Psoas muscle (tissue), 8 donors: ENCODE measurements around the gene ZMIZ1. TPM values are rescaled to one million over a fixed set of nuclear protein-coding genes. Genes with fewer than 3 reads are reported as not detected.
A peak's percentile ranks its signal among the peaks of the same experiment; 100 is the strongest.

Source experiments
- ATAC-seq, 4 donors: fragments of 200-7000 bp; cut with Tn5 transposase; one replicate each; pipeline ENCODE4 v1.9.1; 2020; ENCODE audit warnings: moderate library complexity in 3 of 4, mild to moderate bottlenecking in 2 of 4
- DNase-seq, 2 donors: peaks; one replicate each; pipeline ENCODE4 v3.0.0-alpha.2; 2020
- H3K27ac ChIP-seq: fragments of 200-600 bp; one replicate; pipeline ENCODE4 v1.8.0; 2022
- H3K27me3 ChIP-seq, 3 donors: fragments of 200-600 bp in 1 of 3; one replicate each; pipeline versions ENCODE4 v1.6.1 to v1.8.0; 2013 to 2022; ENCODE audit warnings: low read length in 2 of 3, mild to moderate bottlenecking in 2 of 3, moderate library complexity in 1 of 3; ENCODE audit not compliant: insufficient read depth in 3 of 3
- H3K36me3 ChIP-seq, 2 donors: fragments of 200-600 bp in 1 of 2; one replicate each; pipeline versions ENCODE4 v1.6.1 to v1.8.0; 2013 to 2022; ENCODE audit warnings: low read depth in 1 of 2, mild to moderate bottlenecking in 1 of 2, moderate library complexity in 1 of 2; ENCODE audit not compliant: insufficient read depth in 1 of 2
- H3K4me1 ChIP-seq: fragments of 200-600 bp; one replicate; pipeline ENCODE4 v1.8.0; 2022
- H3K4me3 ChIP-seq: fragments of 200-600 bp; one replicate; pipeline ENCODE4 v1.8.0; 2022; ENCODE audit warnings: mild to moderate bottlenecking
- H3K9me3 ChIP-seq: fragments of 200-600 bp; one replicate; pipeline ENCODE4 v1.8.0; 2022
- WGBS, 3 donors: extraction: QIAGEN DNeasy Blood & Tissue Kit; methylation state at CpG; one replicate each; pipeline versions ENCODE4 v1.1.6 to v1.1.7; 2013; 5-methylcytosine and 5-hydroxymethylcytosine counted together
- intact Hi-C, 2 donors: fragments of 100-400 bp; cut with DNase I; formaldehyde crosslinking; loops; one replicate each; pipeline versions ENCODE4 v1.11.0 to v1.14.2; 2022
- polyA plus RNA-seq, 3 donors: library from polyadenylated mRNA; stranded (reverse); fragments of 200-250 nt; gene quantifications; one replicate each; pipeline ENCODE4 v1.2.3, GENCODE V29; 2013
- total RNA-seq, 4 donors: library from RNA; stranded (reverse); fragmentation: NEBNext Ultra II Directional in 2 of 4; extraction: Animal tissue kit (Norgen Biotek cat#: 25700) in 2 of 4; gene quantifications; one replicate each; pipeline versions ENCODE4 v1.2.1 to v1.2.4, GENCODE V29; 2021 to 2023
- TF ChIP-seq, protein P1 (sequence below): fragments of 200-600 bp; IDR thresholded peaks from one replicate; pipeline ENCODE4 v1.8.0; 2022; ENCODE audit warnings: antibody characterized with exemption
- donor health status: healthy with polysubstance abuse.
- donor health status: DM: no; HTN: no; CAD: no; lungs with moderate emphysema.
- donor health status: Bipolar disorder and iron deficiency.
- donor health status: healthy.
- donor health status: DM: yes; HTN: yes; CAD: no.
- donor health status: DM: no; HTN: no; CAD: no.
- donor health status: DM: no; HTN: no; CAD: no.
- donor health status: DM: yes; HTN: yes; CAD: no.

Gene ZMIZ1
- total and polyA plus RNA-seq, 7 donors = 10.4 to 37.6 (median 30.0) TPM

DNA sequence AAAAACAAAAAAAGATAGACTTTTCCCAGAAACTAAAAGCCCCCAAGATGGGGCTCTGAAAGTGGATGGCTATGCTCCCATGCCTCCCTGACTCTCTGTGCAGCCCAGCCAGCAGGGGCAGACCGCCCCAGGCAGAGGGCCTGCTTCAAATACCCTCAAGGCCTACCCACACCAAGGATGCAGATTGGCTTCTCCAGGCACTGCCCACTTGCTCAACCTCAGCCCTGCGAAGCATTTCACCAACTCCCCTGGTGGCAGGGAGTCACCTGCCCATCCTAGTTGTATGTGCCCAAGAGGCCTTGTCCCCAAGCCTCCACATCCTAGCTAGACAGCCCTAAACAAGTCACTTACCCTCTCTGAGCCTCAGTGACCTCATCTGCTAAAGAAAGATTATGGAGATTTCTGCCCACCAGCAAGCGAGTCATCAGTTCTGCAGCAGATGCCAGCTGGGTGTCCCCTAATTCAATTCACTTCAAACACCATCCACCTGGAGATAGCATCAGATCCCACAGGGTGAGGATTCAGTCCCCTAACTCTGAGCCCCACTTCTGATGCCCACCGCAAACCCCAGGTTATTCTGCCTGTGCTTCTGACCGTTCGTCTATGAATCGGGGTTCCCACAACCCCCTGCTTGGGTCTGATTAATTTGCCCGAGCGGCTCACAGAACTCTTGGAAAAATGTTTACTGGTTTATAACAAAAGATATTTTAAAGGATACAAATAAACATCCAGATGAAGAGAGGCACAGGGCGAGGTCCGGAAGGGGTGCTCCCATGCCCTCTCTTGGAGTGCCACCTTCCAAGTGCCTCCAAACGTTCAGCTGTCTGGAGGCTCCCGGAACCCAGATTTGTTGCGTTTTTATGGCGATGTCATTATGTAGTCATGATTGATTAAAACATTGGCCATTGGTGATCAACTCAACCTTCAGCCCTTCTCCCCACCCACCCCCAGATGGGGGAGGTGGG is 18.6 kb upstream of the ZMIZ1 start:
- ATAC-seq (no peak), DNase-seq (peak in 1 of 2 donors; percentile 6)
- Histone ChIP-seq H3K27me3 (no peaks in the 10 kb centered on the region), H3K4me1 (peaks cover 4% of the 10 kb centered on the region), H3K36me3 (no peaks in the 10 kb centered on the region), H3K27ac (no peak overlapping the region), H3K4me3 (no peak overlapping the region), H3K9me3 (no peaks in the 10 kb centered on the region)
- TF ChIP-seq, protein P1, sequence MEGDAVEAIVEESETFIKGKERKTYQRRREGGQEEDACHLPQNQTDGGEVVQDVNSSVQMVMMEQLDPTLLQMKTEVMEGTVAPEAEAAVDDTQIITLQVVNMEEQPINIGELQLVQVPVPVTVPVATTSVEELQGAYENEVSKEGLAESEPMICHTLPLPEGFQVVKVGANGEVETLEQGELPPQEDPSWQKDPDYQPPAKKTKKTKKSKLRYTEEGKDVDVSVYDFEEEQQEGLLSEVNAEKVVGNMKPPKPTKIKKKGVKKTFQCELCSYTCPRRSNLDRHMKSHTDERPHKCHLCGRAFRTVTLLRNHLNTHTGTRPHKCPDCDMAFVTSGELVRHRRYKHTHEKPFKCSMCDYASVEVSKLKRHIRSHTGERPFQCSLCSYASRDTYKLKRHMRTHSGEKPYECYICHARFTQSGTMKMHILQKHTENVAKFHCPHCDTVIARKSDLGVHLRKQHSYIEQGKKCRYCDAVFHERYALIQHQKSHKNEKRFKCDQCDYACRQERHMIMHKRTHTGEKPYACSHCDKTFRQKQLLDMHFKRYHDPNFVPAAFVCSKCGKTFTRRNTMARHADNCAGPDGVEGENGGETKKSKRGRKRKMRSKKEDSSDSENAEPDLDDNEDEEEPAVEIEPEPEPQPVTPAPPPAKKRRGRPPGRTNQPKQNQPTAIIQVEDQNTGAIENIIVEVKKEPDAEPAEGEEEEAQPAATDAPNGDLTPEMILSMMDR = no peak
- WGBS, 3 donors = 83 to 96% (median 95%) methylated on average over 15 of the region's 15 CpGs
- intact Hi-C loops = no loop called here

DNA sequence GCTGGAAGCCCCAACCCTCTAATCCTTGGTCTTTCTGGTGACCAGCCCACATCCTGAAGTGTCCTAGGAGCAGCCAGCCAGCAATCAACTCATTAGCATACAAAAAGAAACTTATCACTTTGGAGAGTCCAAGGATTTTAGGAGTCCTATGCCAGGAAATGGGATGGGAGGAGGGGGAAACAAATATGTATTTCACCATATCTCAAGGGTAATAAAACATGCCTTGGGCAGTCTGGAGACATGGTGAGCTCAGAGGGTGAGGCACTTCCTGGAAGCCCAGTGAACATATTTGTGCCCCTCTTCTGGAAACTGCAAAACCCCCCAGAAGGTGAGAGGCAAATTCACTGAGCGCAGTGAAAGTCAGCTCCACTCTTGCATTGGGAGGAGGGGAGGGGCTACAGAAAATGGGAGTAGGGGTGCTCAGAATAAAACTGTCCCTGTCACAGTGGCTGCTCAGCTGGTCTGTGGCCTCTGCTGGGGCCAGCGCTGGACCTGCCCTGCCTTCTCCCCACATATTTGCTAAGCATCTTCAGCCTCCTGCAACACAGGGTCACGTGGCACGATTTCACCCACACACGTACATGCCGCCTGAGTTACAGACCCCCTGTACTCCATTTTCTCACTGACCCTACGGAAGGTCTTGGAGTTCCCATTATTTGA is 17.7 kb upstream of the ZMIZ1 start:
- DNase-seq (peak in 1 of 2 donors; percentile 51), ATAC-seq (no peak)
- Histone ChIP-seq H3K4me3 (no peak overlapping the region), H3K4me1 (peaks cover 4% of the 10 kb centered on the region), H3K27me3 (no peaks in the 10 kb centered on the region), H3K9me3 (no peaks in the 10 kb centered on the region), H3K27ac (no peak overlapping the region), H3K36me3 (no peaks in the 10 kb centered on the region)
- WGBS, 3 donors = 84 to 94% (median 85%) methylated on average over 7 of the region's 7 CpGs
- intact Hi-C loops = no loop called here
- TF ChIP-seq, protein P1 = no peak

DNA sequence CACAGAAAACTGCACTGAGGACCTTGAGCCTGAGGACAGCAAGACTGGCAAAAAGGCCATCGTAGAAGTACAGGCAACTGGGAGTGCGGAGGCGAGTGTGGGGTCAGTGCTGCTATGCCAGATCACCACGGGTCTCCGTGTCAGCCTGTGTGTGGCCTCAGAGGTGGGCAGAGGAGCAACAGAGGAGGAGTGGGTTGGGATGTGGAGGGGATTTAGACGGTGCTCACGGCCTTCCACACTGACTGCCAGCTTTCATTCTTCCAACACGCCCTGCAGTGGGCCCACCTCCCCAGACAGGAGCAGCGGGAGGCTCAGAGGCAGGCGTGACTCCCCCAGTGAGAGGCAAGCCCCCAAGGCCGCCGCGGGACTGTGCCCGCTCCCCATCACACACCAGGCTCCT is 17.0 kb upstream of the ZMIZ1 start:
- H3K4me3 ChIP-seq = no peak overlapping the region
- no peak for ATAC-seq
- no peaks in the 10 kb centered on the region for H3K27me3 ChIP-seq
- 86 to 87% (median 86%) methylated on average over 13 to 14 of the region's 14 CpGs for WGBS, 3 donors
- peaks cover 4% of the 10 kb centered on the region for H3K4me1 ChIP-seq
- TF ChIP-seq, protein P1 = no peak
- no peaks in the 10 kb centered on the region for H3K9me3 ChIP-seq
- intact Hi-C loops = no loop called here
- H3K27ac ChIP-seq = no peak overlapping the region
- no peaks in the 10 kb centered on the region for H3K36me3 ChIP-seq
- DNase-seq = peak; percentile 8 to 47

DNA sequence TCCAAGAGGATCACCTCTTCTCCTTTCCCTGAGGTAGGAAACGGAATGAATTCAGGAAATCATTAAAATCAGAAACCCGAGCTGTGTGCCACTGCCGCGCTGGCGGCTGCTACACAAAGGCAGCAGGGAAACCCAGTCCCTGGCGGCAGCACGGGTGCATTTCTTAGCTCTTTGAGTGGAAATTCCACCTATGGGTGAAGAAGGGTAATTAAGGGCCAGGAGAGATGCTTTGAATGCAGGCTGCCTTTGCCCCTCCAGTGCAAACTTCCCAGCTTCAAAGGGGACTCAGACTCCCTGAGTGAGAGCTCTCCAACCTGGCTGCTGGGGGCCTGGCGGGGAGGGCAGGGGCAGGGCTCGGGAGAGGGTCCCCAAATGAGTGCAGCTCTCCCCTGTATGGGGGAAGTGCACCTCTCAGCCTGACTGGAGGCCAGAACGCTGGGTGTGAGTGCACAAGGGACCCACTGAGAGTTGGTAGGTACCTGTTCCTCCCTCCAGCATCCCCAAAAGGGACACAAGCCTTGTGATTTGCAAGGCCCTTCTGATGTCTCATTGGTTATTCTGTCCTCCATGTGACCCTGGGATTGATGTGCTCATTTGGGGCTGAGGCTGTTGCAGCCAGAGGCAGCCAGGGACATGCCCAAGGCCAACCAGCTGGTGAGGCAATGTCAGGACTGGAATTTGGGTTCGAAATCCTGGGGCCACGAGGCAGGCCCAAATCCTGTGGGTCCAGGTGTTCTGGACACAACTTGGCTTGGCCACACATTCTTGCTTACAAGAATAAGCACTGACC is 16.3 kb upstream of the ZMIZ1 start:
- 77 to 86% (median 81%) methylated on average over 12 of the region's 12 CpGs for WGBS, 3 donors
- peaks cover 4% of the 10 kb centered on the region for H3K4me1 ChIP-seq
- ATAC-seq (no peak), DNase-seq (peak; percentile 9 to 31)
- intact Hi-C loops = no loop called here
- no peaks in the 10 kb centered on the region for H3K36me3 ChIP-seq
- H3K27ac ChIP-seq = no peak overlapping the region
- TF ChIP-seq, protein P1 = no peak
- H3K27me3 ChIP-seq = no peaks in the 10 kb centered on the region
- no peaks in the 10 kb centered on the region for H3K9me3 ChIP-seq
- H3K4me3 ChIP-seq = no peak overlapping the region
